NCI-H510A treated with DMSO at 0.1 percent for 48 hours (cell line): ENCODE measurements around the gene KIF18B.
A peak's percentile ranks its signal among the peaks of the same experiment; 100 is the strongest.

ENCODE experiments used
- DNase-seq: peaks from one replicate; lab custom pipeline; 2025; lab: John Stamatoyannopoulos, UW

KIF18B gene

DNA sequence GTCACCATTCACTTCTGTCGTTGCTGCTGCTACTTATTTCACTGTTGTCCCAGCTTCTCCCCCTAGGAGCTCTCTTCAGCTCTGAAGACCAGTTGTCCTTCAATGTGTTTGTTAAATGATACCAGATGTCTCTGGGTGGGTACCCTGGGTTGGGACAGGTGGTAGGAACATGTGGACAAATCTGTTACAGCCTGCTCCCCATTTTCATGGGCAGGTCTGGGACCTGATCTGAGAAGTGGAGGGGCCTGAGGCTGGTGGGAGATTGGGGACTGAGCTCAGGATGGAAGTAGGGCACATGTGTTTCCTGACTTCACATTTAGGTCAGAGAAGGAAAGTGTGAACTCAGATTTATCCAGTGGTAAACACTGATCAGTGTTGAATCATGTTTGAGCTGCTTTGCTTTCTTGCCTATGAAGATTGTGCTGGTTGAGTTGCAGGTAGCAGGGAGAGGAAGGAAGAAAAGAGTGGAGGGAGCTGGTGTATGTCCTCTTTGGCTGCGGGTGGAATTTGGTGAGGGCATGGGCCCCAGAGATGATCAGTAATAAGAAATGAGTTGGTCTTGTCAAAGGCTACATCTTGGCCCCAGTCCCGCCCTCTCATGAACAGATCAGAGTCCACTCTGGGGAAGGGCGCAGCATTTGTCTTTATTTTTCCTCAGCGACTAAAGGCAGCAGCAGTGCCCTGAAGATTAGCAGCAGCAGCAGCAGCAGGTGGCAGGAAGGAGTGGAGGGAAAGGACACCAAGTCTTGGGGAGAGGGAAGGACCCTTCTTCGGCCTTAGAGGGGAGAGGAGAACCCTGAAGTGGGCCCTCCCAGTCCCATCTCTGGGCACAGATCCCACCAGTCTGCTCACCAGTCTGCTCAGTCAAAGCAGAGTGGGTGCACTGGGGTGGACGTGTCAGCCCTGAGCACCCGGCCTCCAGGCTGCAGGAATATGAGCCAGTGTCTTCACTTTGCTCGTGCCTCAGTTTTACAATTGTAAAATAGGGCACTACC, 42.3 kb downstream of the KIF18B start:
- DNase-seq = no peak

DNA sequence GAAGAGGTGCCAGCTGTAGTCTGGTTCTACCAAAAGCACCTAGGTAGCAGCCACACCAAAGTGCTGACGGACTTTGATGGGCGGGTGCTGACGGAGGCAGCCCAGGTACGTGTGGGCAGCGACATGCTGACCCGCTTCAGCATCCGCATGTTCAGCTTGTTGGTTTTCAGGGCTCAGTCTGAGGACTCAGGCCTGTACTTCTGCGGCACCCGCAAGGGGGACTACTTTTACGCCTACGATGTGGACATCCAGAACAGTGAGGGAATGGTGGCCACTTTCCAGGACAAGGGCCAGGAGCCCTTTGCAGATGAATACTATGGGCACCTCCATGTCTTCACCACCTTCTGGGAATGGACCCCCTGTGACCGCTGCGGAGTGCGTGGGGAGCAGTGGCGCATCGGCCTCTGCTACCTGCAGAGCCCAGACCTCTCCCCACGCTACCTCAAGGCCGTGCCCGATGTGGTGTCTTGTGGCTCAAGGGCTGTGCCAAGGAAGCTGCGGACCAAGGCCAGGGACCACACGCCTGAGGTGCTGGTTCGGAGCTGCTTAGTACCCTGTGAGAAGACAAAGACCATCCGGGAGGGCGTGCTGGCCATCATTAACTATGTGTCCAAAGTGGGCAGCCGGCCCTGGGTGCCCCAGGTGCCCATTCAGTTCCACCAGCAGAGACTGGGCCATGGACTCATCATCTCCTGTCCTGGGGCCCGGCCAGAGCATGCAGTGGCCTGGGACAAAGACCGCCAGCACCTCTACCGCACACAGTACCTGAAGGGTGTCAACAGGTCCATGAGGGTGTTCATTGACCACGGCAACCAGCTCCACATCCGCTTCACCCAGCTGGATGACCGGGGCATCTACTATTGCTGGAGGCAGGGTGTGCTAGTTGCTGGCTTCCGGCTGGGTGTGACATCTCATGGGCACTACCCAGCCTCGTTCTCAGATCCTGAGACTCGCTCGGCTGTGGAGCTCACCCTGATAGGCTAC, 43.3 kb downstream of the KIF18B start:
- DNase-seq = no peak

DNA sequence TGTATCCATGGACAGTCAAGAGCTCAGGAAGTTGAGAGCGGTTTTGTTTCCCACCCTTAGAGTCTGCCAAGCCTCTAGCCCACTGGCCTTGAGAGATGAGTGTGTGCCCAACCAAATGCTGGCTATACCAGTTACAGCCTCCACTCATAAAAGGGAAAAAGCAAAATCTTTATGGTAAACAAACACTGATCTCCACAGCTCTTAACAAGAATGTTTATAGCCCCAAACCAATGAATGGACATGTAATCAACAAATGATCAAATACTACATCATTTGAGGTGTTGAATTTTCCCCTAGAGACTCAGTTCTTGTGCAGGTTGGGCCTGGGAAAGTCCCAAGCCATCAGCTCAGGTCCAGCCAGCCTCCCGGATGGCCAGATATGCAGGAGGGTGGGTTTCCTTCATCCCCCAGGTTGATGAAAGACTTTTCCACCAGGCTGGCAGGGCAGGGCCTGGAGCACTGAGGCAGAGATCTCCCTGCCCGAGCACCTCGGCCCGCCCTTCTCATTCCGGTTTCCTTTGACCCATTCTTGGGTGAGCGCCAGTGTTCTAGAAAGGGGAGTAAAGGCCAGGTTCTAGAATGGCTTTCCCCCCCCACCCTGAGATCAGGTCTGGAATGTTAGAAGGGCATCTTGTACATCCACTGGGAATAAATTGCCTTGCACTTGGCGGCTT, 44.4 kb downstream of the KIF18B start:
- DNase-seq = no peak

DNA sequence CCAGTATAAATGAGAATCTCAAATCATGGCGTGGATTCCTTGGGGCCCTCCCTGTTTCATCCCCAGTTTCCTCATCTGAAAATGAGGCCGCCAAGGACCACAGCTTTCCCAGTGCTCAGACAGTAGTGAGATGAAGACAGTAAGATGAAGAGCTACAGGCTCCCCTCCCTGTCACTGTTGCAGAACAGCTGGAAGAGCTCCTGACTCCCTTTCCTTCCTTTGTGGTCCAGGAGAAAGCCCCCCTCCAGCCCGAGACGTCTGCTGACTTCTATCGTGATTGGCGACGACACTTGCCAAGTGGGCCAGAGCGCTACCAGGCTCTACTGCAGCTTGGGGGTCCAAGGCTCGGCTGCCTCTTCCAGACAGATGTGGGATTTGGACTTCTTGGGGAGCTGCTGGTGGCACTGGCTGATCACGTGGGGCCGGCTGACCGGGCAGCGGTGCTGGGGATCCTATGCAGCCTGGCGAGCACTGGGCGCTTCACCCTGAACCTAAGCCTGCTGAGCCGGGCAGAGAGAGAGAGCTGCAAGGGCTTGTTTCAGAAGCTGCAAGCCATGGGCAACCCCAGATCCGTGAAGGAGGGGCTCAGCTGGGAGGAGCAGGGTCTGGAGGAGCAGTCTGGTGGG, 45.3 kb downstream of the KIF18B start:
- DNase-seq = no peak

DNA sequence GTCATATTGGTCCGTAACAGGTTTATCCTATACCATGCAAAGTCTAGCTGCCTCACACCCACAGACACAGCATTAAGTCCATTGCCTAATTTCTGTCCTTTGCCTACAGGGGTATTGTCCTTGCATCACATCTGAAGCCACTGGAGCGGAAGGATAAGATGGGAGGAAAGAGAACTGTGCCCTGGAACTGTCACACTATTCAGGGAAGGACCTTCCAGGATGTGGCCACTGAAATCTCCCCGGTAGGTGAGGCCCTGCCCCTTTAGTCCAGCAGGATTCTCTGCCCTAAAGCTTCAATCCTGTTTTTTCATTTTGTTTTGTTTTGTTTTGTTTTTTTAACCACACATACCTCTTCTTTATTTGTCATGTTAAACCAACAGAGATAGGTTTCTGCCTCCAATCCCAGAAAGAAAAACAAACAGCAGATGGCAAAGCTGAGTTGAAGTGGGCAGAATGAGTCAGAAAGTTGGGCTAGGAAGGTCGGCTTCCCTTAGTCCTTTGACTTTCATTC, 46.1 kb downstream of the KIF18B start:
- DNase-seq = peak; percentile 27

DNA sequence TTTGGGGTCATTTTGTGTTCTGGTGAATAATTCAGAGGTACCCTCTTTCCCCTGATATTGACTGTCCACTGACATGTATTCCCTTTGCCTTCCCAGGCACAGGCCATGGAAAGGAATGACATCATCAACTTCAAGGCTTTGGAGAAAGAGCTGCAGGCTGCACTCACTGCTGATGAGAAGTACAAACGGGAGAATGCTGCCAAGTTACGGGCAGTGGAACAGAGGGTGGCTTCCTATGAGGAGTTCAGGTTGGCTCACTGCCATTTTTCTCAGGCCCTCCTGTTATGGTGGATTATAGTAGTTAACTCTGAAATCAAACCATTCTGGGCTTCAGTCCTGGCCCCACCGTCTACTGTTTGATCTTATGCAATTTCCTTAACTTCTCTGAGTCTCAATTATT, 46.7 kb downstream of the KIF18B start:
- peak; percentile 75 for DNase-seq

DNA sequence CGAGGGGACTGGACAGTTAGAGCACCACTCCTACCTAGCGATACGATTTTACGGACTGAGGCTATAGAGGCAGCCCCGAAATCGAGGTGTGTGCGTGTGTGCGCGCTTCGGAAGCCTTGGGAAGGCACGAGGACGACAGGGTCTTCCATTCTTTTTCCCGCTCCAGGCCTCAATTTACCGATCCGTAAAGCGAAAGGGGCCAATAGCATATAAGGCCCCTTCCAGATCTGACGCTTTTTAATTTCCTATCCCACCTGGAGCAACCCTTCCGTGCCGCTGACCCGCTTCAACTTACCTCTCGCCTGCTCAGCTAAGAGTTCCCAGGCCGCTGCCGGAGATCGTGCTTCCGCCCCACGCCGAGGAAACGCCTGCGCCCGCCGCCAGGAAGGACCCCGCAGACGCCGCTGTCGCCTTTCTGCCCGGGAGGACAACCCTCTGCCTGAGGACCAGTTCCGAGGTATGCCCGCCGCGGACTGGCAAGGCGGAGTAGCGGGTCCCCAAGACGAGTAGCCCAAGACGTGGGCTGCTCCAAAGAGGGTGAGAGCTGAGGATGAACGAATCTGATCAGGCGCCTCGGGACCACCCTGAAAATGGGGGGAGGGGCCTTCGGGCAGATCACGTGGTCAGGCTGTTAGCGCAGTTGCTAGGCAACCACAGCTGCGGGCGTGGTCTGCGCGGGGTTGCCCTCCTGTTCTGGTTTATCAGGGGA, 48.3 kb downstream of the KIF18B start, which contains the start of gene EFTUD2:
Gene EFTUD2 (minus strand): TSS at position 372 of the 709 bp plus-strand sequence. CDS start 4,924 bp downstream, outside the sequence.
- DNase-seq = peak; percentile 90

DNA sequence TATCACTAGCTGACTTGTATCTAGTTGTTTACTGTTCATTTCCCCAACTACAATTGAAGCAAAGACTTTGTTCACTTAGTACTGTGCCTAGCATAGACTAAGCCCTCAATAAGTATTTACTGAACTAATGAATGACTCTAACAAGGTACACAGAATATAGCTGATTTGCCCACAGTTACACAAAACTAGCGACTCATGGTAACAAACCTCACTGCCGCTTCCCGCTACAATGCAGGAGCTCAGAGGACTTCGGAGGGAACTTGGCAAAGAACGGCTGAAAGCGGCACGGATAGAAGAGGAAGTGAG, 48.9 kb downstream of the KIF18B start:
- DNase-seq = peak; percentile 46

DNA sequence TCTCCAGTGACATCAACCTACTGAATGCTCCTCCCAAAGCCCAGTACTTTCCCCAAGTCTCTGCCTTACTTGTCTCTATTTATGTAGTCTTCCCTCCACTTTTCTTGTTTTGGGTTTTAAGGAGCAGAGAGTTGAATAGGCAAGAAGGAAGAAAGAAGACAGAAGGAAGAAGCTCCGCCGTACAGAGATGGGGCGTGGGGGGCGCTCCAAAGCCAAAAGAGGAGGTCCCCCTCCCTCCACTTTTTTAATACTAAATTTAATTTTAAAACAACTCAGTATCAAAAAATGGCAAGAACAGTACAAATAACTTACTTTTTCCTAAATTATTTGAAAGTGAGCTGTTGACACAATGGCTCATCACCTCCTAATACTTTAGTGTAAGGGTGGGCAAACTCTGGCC, 52.9 kb downstream of the KIF18B start:
- DNase-seq = no peak

DNA sequence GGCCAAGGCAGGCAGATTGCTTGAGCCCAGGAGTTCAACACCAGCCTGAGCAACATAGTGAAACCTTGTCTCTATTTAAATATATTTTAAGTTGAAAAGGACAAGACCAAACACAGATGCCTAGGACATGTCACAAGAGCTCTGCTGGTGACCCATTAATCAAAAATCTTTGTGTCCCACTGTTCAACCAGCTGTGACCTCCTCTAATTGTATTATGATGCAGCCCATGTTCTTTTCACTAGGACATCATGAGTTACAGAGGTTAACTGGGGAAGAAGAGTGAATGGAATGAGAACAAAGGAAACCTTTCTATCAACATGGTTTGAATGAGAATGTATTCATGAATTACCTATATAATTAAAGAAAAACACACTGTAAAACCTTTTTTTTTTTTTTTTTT, 55.3 kb downstream of the KIF18B start:
- DNase-seq = no peak

DNA sequence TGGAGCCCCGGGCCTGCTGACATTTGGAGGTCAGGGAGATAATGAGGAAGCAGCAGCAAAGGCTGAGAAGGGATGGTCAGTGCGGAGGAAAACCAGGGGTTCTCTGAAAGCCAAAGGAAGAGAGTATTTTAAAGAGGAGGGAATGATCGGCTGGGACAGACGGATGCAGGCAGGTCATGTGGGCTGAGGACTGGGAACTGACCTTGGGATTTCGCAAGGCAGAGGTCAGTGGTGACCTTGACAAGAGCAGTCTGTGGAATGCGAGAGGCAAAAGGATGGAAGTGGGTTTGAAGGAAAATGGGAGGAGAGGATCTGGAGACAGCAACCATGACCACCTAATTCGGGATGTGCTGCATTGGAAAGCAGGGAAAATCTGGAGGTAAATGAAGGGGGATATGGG, 58.6 kb downstream of the KIF18B start:
- no peak for DNase-seq

DNA sequence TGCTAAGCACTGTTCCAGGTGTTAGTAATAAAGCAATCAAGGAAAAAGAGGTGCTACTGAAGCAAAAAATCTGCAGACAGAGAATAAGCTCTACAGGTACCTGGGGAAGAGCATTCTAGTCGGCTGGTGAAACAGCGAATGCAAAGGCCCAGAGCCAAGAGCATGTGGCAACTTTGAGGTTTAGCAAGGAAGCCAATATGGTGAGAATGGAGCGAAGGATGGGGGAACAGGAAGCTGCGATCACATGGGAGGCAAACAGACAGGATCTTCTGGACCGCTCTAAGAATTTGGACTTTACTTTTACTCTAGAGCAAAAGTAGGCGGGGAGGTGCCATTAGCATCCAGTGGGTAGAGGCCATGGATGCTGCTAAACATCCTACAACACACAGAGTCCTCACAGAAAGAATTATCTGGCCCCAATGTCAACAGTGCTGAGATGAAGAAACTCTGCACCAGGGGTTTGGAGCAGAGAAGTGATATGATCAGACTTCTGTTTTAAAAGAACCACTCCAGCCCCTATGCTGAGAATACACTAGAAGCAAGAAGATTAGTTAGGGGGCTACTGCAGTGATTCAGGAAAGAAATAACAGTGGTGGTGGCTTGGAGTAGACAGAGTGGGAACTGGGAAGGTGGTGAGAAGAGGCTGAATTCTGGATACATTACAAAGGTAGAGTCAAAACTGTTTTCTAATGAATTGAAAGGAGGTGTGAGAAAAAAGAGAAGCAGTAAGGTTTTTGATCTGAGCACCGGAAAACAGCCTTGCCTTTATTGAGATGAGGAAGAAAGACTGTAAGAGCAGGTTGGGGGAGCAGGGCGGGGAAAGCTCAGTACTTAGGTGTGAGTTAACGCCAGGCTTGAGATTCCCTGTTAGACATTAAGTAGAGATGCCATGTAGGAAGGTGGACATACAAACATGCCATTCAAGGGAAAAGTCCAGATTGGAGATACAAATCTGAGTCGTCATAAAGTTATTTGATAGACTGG, 59.3 kb downstream of the KIF18B start:
- DNase-seq = no peak

DNA sequence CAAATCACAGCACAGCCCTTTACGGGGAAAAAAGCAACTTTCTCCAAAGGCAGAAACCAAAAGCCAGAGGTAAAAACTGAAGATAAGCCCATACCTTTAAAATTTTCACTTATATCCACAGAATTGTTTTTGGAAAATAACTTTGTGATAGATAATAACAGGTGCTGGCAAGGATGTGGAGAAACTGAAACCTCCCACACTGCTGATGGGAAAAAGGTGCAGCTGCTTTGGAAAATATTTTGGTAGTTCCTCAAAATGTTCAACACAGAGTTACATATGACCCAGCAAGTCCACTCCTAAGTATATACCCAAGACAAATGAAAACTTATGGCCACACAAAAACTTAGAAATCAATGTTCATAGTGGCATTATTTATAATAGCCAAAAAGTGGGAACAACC, 60.6 kb downstream of the KIF18B start:
- DNase-seq = no peak

DNA sequence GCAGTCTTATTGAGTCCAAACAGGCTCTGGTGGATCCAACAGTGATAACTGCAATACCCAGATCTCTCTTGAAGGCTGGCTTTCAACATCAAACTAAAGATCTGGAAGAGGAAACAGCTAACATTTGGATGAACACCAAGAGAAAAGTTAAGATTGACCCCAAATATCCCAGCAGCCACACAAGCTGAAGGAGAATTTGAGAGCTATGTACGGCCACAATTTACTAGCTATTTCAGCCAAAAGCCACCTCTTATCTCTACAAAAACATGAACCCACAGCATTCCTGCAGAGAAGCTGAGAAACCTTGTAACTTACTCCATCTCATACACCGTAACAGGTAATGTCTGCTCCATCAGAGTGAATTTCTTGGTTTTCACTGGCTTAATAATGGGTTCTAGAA, 62.6 kb downstream of the KIF18B start:
- no peak for DNase-seq

DNA sequence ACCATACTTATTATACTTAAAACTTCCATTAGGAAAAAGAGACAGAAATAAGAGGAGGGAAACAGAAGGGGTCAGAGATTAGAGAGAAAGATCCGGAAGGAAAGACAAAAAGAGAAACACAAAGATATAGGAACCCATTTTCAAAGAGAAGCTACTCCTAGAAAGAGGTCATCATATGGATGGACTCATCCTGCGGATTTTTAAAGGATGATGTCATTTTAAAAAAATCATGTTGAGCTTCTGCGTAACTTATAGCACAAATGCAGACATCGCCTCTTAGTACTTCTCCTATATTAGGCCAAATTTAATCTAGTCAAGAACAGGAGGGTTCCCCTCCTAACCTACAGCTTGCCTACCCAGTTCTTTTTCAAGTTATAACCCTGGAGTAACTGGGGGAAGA, 66.4 kb downstream of the KIF18B start:
- DNase-seq = no peak

DNA sequence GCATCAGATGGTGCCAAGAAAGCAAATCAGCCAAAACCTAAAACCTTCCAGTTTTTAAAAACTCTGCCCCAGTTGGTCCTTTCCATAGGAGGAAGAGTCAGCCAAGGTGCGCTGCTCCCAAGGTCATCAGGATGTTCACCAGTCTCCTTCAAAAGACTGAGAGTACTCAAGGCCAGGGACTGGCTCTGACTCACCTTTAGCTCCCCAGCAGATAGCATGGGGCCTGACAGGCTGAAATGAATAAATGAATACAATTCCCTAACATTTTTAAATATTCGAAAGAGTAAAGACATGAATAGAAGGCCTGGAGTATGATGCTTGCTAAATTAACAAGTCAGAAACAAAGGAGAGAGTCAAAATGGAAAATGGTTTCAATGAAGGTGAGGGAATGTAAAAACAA, 67.5 kb downstream of the KIF18B start:
- no peak for DNase-seq

DNA sequence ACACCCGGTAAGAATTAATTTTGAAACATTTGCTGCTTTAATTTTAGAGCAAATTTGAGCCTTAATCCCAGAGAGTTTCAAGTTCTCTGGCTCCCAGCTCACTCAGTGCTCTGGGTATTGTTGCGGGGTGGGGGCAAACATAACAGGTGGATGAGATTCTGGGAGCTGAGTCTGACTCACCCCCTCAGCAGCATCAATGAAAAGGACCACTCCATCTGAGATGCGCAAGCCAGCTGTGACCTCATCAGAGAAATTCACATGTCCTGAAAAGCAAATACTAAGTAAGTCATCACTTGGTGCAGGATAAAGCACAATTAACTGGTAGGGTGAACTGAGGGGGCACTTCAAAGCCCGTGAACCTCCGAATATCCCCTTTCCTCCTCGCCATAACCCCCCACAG, 68.2 kb downstream of the KIF18B start:
- DNase-seq = no peak

DNA sequence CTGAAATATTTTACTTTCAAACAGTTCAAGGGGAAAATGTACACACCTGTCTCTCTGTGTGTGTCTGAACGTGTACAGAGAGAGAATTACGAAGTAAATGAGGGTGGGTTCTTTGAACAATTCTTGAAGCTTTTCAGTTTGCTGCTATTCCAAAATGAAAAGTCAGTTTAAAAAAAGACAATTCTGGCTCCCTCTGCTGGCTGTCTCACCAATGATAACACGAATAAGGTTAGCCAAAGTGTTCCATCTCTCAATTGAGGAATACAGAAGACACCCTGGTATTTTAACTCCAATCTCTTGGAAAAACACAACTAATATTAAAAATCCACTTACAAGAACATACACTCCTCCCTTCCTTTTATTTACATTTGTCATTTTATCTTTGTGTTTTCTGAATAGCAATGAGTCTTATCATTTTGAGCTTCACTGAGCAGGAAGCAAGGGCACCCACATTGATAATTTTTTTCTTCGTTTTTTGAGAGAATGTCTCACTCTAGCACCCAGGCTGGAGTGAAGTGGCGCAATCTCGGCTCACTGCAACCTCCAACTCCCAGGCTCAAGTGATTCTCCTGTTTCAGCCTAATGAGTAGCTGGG, 68.8 kb downstream of the KIF18B start:
- DNase-seq = peak; percentile 4

DNA sequence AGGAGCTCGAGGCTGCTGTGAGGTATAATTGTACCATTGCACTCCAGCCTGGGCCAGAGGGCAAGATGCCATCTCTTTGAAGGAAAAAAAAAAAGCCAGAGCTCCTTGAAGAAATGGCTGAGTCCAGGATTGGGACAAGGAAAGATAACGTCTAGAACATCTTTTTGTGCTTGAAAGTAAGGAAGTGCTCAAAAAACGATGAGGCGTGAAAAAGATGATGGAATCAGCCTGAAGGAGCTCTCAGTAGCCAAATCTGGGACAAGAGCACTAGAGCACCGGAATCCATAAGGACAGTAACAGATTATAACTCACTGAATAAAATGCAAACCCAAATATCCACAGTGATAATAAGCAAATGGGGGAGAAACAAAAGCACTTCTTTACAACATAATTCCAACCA, 70.5 kb downstream of the KIF18B start:
- no peak for DNase-seq
